Lower lobe of right lung (tissue), 2 donors: ENCODE measurements around the gene TIMM8B. TPM values are rescaled to one million over a fixed set of nuclear protein-coding genes. Genes with fewer than 3 reads are reported as not detected.

Experiments used
- ATAC-seq, 2 donors: fragments of 200-7000 bp; cut with Tn5 transposase; one replicate each; pipeline ENCODE4 v1.9.1; 2020 to 2022; ENCODE audit warnings: mild to moderate bottlenecking in 2 of 2, moderate library complexity in 2 of 2
- DNase-seq: peaks from one replicate; pipeline ENCODE4 v3.0.0-alpha.2; 2020
- H3K27ac ChIP-seq: fragments of 200-600 bp; one replicate; pipeline ENCODE4 v1.8.0; 2022
- H3K27me3 ChIP-seq: fragments of 200-600 bp; one replicate; pipeline ENCODE4 v1.8.0; 2022; ENCODE audit warnings: low read depth
- H3K36me3 ChIP-seq: fragments of 200-600 bp; one replicate; pipeline ENCODE4 v1.8.0; 2022; ENCODE audit warnings: mild to moderate bottlenecking
- H3K4me1 ChIP-seq: fragments of 200-600 bp; one replicate; pipeline ENCODE4 v1.8.0; 2022
- H3K4me3 ChIP-seq: fragments of 200-600 bp; one replicate; pipeline ENCODE4 v1.8.0; 2022; ENCODE audit warnings: mild to moderate bottlenecking
- H3K9me3 ChIP-seq: fragments of 200-600 bp; one replicate; pipeline ENCODE4 v1.8.0; 2022
- intact Hi-C: fragments of 100-400 bp; cut with DNase I; formaldehyde crosslinking; loops from one replicate; pipeline ENCODE4 v1.11.0; 2022
- total RNA-seq: library from RNA; stranded (reverse); fragmentation: NEBNext Ultra II Directional; extraction: Animal tissue kit (Norgen Biotek cat#: 25700); gene quantifications from one replicate; pipeline ENCODE4 v1.2.1, GENCODE V29; 2021
- TF ChIP-seq, protein P1 (sequence below): fragments of 200-600 bp; IDR thresholded peaks from one replicate; pipeline ENCODE4 v1.8.0; 2022; ENCODE audit warnings: antibody characterized with exemption, mild to moderate bottlenecking
- donor health status: DM: no; HTN: yes; CAD: no; lungs with severe emphysema.

The TIMM8B gene
- total RNA-seq, 1 donor from 2014 or later: 35.9 TPM

DNA sequence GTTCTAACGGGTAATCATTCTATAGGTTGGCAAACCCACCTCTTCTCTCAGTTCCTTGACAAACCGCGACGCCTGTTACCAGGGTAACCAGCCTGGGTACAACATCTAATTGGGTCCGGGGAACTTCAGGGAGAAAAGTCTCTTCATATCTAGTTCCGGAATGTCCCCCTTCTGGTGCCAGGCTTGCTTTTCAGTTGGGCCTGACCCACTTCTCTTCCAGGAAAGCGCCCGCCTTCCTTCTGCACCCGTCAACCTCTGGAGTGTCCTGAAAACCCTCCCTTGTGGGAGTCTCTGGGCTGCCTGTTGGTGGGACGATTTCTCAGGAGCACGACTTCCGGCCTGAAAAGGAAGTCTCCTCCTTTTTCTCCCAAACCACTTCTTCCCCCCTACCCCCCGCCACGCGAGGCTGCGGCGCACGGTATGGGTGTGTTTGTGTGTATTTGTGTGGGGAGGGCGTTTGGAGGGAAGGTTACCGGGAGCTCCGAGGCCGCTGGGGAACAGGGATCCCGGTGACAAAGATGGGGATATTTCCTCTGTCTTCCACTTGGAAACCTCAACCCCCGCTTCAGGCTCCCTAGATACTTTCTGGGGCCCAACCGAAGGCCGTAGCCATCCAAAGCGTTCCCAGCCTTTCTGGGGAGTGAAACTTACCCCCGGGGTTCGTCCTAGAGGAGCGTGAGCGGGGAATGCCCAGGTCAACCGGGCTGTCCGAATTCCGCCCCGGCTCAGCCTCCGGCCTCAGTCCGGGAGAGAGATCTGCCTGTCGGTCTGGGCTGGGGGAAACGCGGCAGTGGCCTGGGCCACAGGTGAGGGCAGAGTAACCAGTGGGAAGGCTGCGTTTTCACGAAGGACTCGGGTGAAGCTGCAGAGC lies 12.4 kb downstream of the TIMM8B start, which contains the start of the genes NKAPD1 and PIH1D2:
Gene NKAPD1 (plus strand): TSS at position 359 of the 871 bp plus-strand sequence. CDS start 1,276 bp downstream, outside the sequence.
Gene PIH1D2 (minus strand): TSS at position 77 of the 871 bp plus-strand sequence. CDS start 843 bp downstream, outside the sequence.
- peak; percentile 93 to 98 for ATAC-seq
- TF ChIP-seq, protein P1, sequence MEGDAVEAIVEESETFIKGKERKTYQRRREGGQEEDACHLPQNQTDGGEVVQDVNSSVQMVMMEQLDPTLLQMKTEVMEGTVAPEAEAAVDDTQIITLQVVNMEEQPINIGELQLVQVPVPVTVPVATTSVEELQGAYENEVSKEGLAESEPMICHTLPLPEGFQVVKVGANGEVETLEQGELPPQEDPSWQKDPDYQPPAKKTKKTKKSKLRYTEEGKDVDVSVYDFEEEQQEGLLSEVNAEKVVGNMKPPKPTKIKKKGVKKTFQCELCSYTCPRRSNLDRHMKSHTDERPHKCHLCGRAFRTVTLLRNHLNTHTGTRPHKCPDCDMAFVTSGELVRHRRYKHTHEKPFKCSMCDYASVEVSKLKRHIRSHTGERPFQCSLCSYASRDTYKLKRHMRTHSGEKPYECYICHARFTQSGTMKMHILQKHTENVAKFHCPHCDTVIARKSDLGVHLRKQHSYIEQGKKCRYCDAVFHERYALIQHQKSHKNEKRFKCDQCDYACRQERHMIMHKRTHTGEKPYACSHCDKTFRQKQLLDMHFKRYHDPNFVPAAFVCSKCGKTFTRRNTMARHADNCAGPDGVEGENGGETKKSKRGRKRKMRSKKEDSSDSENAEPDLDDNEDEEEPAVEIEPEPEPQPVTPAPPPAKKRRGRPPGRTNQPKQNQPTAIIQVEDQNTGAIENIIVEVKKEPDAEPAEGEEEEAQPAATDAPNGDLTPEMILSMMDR: no peak
- peak within 1 kb of the TSS; percentile 93 for H3K27ac ChIP-seq
- no peaks in the 10 kb centered on the region for H3K27me3 ChIP-seq
- DNase-seq: peak; percentile 77
- H3K4me3 ChIP-seq: peak within 1 kb of the TSS; percentile 88
- peaks cover 38% of the 10 kb centered on the region for H3K36me3 ChIP-seq
- intact Hi-C loops: no loop called here
- H3K4me1 ChIP-seq: peaks cover 27% of the 10 kb centered on the region
- H3K9me3 ChIP-seq: no peaks in the 10 kb centered on the region

DNA sequence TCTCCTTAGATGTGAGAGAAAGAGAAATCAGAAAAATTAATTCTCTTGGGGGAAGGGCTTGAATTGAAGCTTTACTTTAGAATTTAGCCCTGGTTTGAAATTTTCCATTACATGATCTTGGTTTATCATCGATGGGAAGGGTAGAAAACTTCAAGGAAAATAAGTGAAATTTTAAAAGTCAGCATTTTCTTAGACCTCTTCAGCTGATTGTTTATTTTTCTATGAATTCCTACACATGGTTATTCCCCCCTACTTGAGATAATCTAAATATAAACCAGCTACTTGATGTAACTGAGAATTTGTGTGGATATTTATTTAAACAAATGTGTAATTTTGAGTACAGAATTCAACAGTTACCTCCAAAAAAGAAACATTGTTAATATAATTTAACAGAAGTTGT lies 23.6 kb downstream of the TIMM8B start:
- Histone ChIP-seq H3K27ac (no peak overlapping the region), H3K27me3 (no peaks in the 10 kb centered on the region), H3K4me1 (no peaks in the 10 kb centered on the region), H3K36me3 (peaks cover 62% of the 10 kb centered on the region), H3K4me3 (no peak overlapping the region), H3K9me3 (no peaks in the 10 kb centered on the region)
- TF ChIP-seq, protein P1: no peak
- intact Hi-C loops: no loop called here
- ATAC-seq: no peak
- no peak for DNase-seq

DNA sequence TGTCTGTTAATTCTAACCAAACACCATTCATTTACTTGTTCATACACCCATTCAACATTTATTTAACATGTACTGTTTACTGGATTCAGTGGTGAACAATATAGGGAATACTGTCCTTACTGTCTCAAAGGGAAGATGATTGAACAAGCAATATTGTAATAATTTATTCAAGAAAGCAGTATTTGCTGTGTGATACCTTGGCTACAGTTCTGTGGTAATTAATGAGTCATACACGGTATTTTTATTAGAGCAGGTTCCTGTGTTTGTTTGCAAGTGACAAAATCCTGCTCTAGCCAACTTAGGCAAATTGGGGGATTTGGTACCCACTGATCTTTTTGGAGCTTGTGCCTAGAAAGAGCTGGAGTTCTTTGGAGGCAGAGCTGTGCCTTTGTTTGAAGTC lies 28.5 kb downstream of the TIMM8B start:
- ATAC-seq: no peak
- H3K36me3 ChIP-seq: peaks cover 85% of the 10 kb centered on the region
- H3K27me3 ChIP-seq: no peaks in the 10 kb centered on the region
- H3K9me3 ChIP-seq: no peaks in the 10 kb centered on the region
- H3K27ac ChIP-seq: no peak overlapping the region
- no peak for DNase-seq
- no peak overlapping the region for H3K4me3 ChIP-seq
- intact Hi-C loops: no loop called here
- no peaks in the 10 kb centered on the region for H3K4me1 ChIP-seq
- TF ChIP-seq, protein P1: no peak

DNA sequence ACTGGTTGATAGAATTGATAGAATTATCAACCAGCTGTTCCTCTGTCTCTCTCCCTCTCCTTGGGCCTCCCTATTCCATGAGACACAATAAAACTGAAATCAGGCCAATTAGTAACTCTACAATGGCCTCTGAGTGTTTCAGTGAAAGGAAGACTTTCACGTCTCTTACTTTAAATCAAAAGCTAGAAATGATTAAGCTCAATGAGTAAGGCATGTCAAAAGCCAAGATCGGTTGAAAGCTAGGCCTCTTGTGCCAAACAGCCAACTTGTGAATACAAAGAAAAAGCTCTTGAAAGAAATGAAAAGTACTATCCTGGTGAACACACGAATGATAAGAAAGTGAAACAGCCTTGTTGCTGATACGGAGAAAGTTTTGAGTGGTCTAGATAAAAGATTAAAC lies 29.4 kb downstream of the TIMM8B start:
- DNase-seq (no peak), ATAC-seq (no peak)
- no peak overlapping the region for H3K27ac ChIP-seq
- H3K27me3 ChIP-seq: no peaks in the 10 kb centered on the region
- intact Hi-C loops: no loop called here
- TF ChIP-seq, protein P1: no peak
- H3K9me3 ChIP-seq: no peaks in the 10 kb centered on the region
- H3K4me3 ChIP-seq: no peak overlapping the region
- no peaks in the 10 kb centered on the region for H3K4me1 ChIP-seq
- peaks cover 87% of the 10 kb centered on the region for H3K36me3 ChIP-seq

DNA sequence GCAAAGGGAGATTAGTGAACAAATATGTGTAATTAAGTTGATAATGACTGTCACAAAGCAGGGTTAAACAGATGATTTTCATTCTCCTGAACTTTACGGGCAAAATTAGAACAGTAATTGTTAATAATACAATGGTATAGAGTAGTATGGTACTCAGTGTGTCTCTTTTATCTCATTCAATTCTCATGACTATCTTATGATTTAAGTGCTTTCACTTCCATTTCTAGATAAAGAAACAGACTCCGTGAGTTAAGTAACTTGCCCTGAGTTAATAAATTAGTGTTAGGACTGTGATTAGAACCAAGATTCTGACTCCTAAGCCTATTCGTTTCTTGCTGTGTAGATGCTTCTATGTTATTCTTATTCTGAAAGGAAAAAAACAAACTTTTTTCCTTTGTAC lies 34.8 kb downstream of the TIMM8B start:
- H3K27me3 ChIP-seq: no peaks in the 10 kb centered on the region
- intact Hi-C loops: no loop called here
- TF ChIP-seq, protein P1: no peak
- DNase-seq (no peak), ATAC-seq (no peak)
- no peak overlapping the region for H3K27ac ChIP-seq
- no peak overlapping the region for H3K4me3 ChIP-seq
- H3K36me3 ChIP-seq: peaks cover 82% of the 10 kb centered on the region
- H3K4me1 ChIP-seq: no peaks in the 10 kb centered on the region
- no peaks in the 10 kb centered on the region for H3K9me3 ChIP-seq
